ENCODE data around the gene CROCC2. TPM values are rescaled to one million over a fixed set of nuclear protein-coding genes. Genes with fewer than 3 reads are reported as not detected.

The CROCC2 gene
- total RNA-seq, 4 donors from 2014 or later = 0.06 to 0.12 TPM; not detected in 2

- no peak for DNase-seq (ENCODE audit: low spot score)
- ATAC-seq (ENCODE audit: low FRiP score) = no peak
- TF ChIP-seq CTCF (IDR thresholded peaks at IDR 0.05) = no peak
These were observed 59.3 kb downstream of the CROCC2 start for GRCh38 chr2:240965296-240965904.

GRCh38 chr2:240965905-240966456 is 59.8 kb downstream of the CROCC2 start:
- DNase-seq (ENCODE audit: low spot score) (no peak), ATAC-seq (ENCODE audit: low FRiP score) (no peak)
- no peak for TF ChIP-seq CTCF (IDR thresholded peaks at IDR 0.05)

- no peak for ATAC-seq (ENCODE audit: low FRiP score)
- no peak for DNase-seq (ENCODE audit: low spot score)
These were observed 60.3 kb downstream of the CROCC2 start for GRCh38 chr2:240966457-240966905.

GRCh38 chr2:240966906-240967680 is 61.0 kb downstream of the CROCC2 start:
- DNase-seq (ENCODE audit: low spot score) (no peak), ATAC-seq (ENCODE audit: low FRiP score) (no peak)
- no peak for TF ChIP-seq CTCF (IDR thresholded peaks at IDR 0.05)

More at GRCh38 chr2:240966457-240966905, 60.3 kb downstream of the CROCC2 start:
- TF ChIP-seq CTCF (IDR thresholded peaks at IDR 0.05) = no peak

GRCh38 chr2:240967681-240968621 is 61.8 kb downstream of the CROCC2 start:
- no peak for ATAC-seq (ENCODE audit: low FRiP score)
- no peak for DNase-seq (ENCODE audit: low spot score)
- no peak for TF ChIP-seq CTCF (IDR thresholded peaks at IDR 0.05)

- ATAC-seq (ENCODE audit: low FRiP score) = no peak
- TF ChIP-seq CTCF (IDR thresholded peaks at IDR 0.05) = no peak
- DNase-seq (ENCODE audit: low spot score) = no peak
These were observed 62.8 kb downstream of the CROCC2 start for GRCh38 chr2:240968731-240969624.

All from omental fat pad (tissue), 4 donors.